H1 (cell line): ENCODE results near the gene TET2.
A peak's percentile ranks its signal among the peaks of the same experiment; 100 is the strongest.

Experiments
- BRCA1 ChIP-seq: IDR thresholded peaks from 2 replicates; pipeline ENCODE4 v1.6.1; 2012; ENCODE audit warnings: low read depth, low read length, improper control_type of control experiment
- CHD1 ChIP-seq: IDR thresholded peaks from 2 replicates; pipeline ENCODE4 v1.6.1; 2012; ENCODE audit warnings: low read depth, low read length, improper control_type of control experiment
- EP300 ChIP-seq, 2 experiments: IDR thresholded peaks; 1 replicate in 1 of 2; 2 replicates in 1 of 2; pipeline ENCODE4 v1.6.1; 2011 to 2012; ENCODE audit warnings: low read depth in 2 of 2, low read length in 2 of 2, mild to moderate bottlenecking in 2 of 2, borderline replicate concordance in 1 of 2, inconsistent platforms in 1 of 2, moderate library complexity in 1 of 2
- GABPA ChIP-seq: IDR thresholded peaks from 2 replicates; pipeline ENCODE4 v1.6.1; 2011; ENCODE audit warnings: mild to moderate bottlenecking, low read length, moderate library complexity, borderline replicate concordance; ENCODE audit not compliant: insufficient read depth
- HDAC2 ChIP-seq, 2 experiments: fragments of 300-600 bp in 1 of 2; sonication (generic) in 1 of 2; IDR thresholded peaks; 2 replicates each; pipeline ENCODE4 v1.6.1; 2011 to 2012; ENCODE audit warnings: low read depth in 2 of 2, low read length in 2 of 2, mild to moderate bottlenecking in 2 of 2, moderate library complexity in 2 of 2, borderline replicate concordance in 1 of 2, inconsistent platforms in 1 of 2
- POLR2A ChIP-seq, 2 experiments: IDR thresholded peaks; 1 replicate in 1 of 2; 2 replicates in 1 of 2; pipeline ENCODE4 v1.6.1; 2011; ENCODE audit warnings: low read depth in 2 of 2, low read length in 2 of 2, mild to moderate bottlenecking in 2 of 2; ENCODE audit errors: control extremely low read depth in 1 of 2
- POLR2AphosphoS5 ChIP-seq: IDR thresholded peaks from 2 replicates; pipeline ENCODE4 v1.6.1; 2011; ENCODE audit warnings: low read depth, low read length
- RFX5 ChIP-seq: IDR thresholded peaks from 2 replicates; pipeline ENCODE4 v1.6.1; 2011; ENCODE audit warnings: low read depth, low read length, improper control_type of control experiment, borderline replicate concordance
- SIN3A ChIP-seq, 2 experiments: IDR thresholded peaks in 1 of 2; conservative IDR thresholded peaks in 1 of 2; 2 replicates each; pipeline ENCODE4 v1.6.1; 2011 to 2012; ENCODE audit warnings: low read length in 2 of 2, improper control_type of control experiment in 1 of 2, low read depth in 1 of 2, mild to moderate bottlenecking in 1 of 2
- SRF ChIP-seq: IDR thresholded peaks from 2 replicates; pipeline ENCODE4 v1.6.1; 2011; ENCODE audit warnings: mild to moderate bottlenecking, low read depth, low read length, moderate library complexity
- TAF1 ChIP-seq: IDR thresholded peaks from 2 replicates; pipeline ENCODE4 v1.6.1; 2011; ENCODE audit warnings: mild to moderate bottlenecking, low read depth, low read length
- ZNF274 ChIP-seq: IDR thresholded peaks from 2 replicates; pipeline ENCODE4 v1.7.0; 2012; ENCODE audit warnings: low read length, borderline replicate concordance; ENCODE audit errors: extremely low read depth
- TF ChIP-seq, protein P1 (sequence below), 3 experiments: IDR thresholded peaks; 1 replicate in 2 of 3; 2 replicates in 1 of 3; pipeline versions ENCODE4 v1.5.1 to v1.6.1; 2011; ENCODE audit warnings: low read length in 3 of 3, mild to moderate bottlenecking in 3 of 3, inconsistent platforms in 2 of 3, low read depth in 1 of 3, moderate library complexity in 1 of 3; ENCODE audit not compliant: insufficient read depth in 1 of 3; ENCODE audit errors: control extremely low read depth in 1 of 3

GRCh38 chr4:105181259-105181658, 34.6 kb downstream of the TET2 start:
- TF ChIP-seq, protein P1, sequence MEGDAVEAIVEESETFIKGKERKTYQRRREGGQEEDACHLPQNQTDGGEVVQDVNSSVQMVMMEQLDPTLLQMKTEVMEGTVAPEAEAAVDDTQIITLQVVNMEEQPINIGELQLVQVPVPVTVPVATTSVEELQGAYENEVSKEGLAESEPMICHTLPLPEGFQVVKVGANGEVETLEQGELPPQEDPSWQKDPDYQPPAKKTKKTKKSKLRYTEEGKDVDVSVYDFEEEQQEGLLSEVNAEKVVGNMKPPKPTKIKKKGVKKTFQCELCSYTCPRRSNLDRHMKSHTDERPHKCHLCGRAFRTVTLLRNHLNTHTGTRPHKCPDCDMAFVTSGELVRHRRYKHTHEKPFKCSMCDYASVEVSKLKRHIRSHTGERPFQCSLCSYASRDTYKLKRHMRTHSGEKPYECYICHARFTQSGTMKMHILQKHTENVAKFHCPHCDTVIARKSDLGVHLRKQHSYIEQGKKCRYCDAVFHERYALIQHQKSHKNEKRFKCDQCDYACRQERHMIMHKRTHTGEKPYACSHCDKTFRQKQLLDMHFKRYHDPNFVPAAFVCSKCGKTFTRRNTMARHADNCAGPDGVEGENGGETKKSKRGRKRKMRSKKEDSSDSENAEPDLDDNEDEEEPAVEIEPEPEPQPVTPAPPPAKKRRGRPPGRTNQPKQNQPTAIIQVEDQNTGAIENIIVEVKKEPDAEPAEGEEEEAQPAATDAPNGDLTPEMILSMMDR (IDR thresholded peaks at IDR 0.05; ENCODE audit: control extremely low read depth in 1 of 3, insufficient read depth in 1 of 3, low read depth in 1 of 3, low read length in 3 of 3): no peak
- TF ChIP-seq RFX5 (no peak), SRF (no peak), ZNF274 (no peak), SIN3A (conservative IDR thresholded peaks at IDR 0.05 in 1 of 2, IDR thresholded peaks at IDR 0.05 in 1 of 2; ENCODE audit: low read depth in 1 of 2, low read length in 2 of 2) (no peak), POLR2A (IDR thresholded peaks at IDR 0.05; ENCODE audit: control extremely low read depth in 1 of 2, low read depth in 2 of 2, low read length in 2 of 2) (no peak), GABPA (no peak), EP300 (IDR thresholded peaks at IDR 0.05; ENCODE audit: borderline replicate concordance in 1 of 2, low read depth in 2 of 2, low read length in 2 of 2) (peak in 1 of 2 experiments; percentile 74; a peak in 1 of 3 replicates), HDAC2 (IDR thresholded peaks at IDR 0.05; ENCODE audit: borderline replicate concordance in 1 of 2, low read depth in 2 of 2, low read length in 2 of 2) (no peak), BRCA1 (no peak), POLR2AphosphoS5 (no peak), TAF1 (no peak), CHD1 (no peak)
